Measurements from ENCODE around the gene DUXB. TPM values are rescaled to one million over a fixed set of nuclear protein-coding genes. Genes with fewer than 3 reads are reported as not detected.

The DUXB gene
- total RNA-seq, 1 donor from 2014 or later, result not detected

GRCh38 chr16:75676909-75677308 is 24.4 kb downstream of the DUXB start, which contains the start of gene CPHXL2:
Gene CPHXL2, minus strand, starts transcription at chr16:75677009. Its CDS starts 10 bp downstream, at chr16:75676999.
- H3K27ac Mint-ChIP-seq (ENCODE audit: unreplicated experiment), result no peak within 1 kb of the TSS
- no peak for TF ChIP-seq CTCF (IDR thresholded peaks at IDR 0.05)
- H3K9me3 Mint-ChIP-seq (ENCODE audit: low read depth), result no peaks in the 10 kb centered on the region
- H3K36me3 Mint-ChIP-seq (ENCODE audit: low read depth), result no peaks in the 10 kb centered on the region
- H3K4me3 Mint-ChIP-seq (ENCODE audit: unreplicated experiment), result no peak within 1 kb of the TSS
- no peaks in the 10 kb centered on the region for H3K27me3 Mint-ChIP-seq (ENCODE audit: low read depth)
- H3K4me1 Mint-ChIP-seq (ENCODE audit: low read depth), result no peaks in the 10 kb centered on the region
- DNase-seq (ENCODE audit: low spot score), result no peak

GRCh38 chr16:75667503-75667902 is 33.8 kb downstream of the DUXB start:
- H3K36me3 Mint-ChIP-seq (ENCODE audit: low read depth), result no peaks in the 10 kb centered on the region
- no peak for TF ChIP-seq CTCF (IDR thresholded peaks at IDR 0.05)
- H3K9me3 Mint-ChIP-seq (ENCODE audit: low read depth), result no peaks in the 10 kb centered on the region
- no peak overlapping the region for H3K4me3 Mint-ChIP-seq (ENCODE audit: unreplicated experiment)
- no peak for DNase-seq (ENCODE audit: low spot score)
- no peaks in the 10 kb centered on the region for H3K27me3 Mint-ChIP-seq (ENCODE audit: low read depth)
- no peak overlapping the region for H3K27ac Mint-ChIP-seq (ENCODE audit: unreplicated experiment)
- H3K4me1 Mint-ChIP-seq (ENCODE audit: low read depth), result no peaks in the 10 kb centered on the region

GRCh38 chr16:75660726-75661302 is 40.4 kb downstream of the DUXB start:
- no peak for DNase-seq (ENCODE audit: low spot score)
- Mint-ChIP-seq H3K4me1 (ENCODE audit: low read depth) (no peaks in the 10 kb centered on the region), H3K27ac (ENCODE audit: unreplicated experiment) (no peak overlapping the region), H3K4me3 (ENCODE audit: unreplicated experiment) (no peak overlapping the region), H3K9me3 (ENCODE audit: low read depth) (no peaks in the 10 kb centered on the region), H3K36me3 (ENCODE audit: low read depth) (peaks cover 22% of the 10 kb centered on the region), H3K27me3 (ENCODE audit: low read depth) (no peaks in the 10 kb centered on the region)
- no peak for TF ChIP-seq CTCF (IDR thresholded peaks at IDR 0.05)

GRCh38 chr16:75660321-75660720 is 40.9 kb downstream of the DUXB start:
- no peak overlapping the region for H3K27ac Mint-ChIP-seq (ENCODE audit: unreplicated experiment)
- DNase-seq (ENCODE audit: low spot score), result no peak
- TF ChIP-seq CTCF (IDR thresholded peaks at IDR 0.05), result no peak
- peaks cover 22% of the 10 kb centered on the region for H3K36me3 Mint-ChIP-seq (ENCODE audit: low read depth)
- H3K9me3 Mint-ChIP-seq (ENCODE audit: low read depth), result no peaks in the 10 kb centered on the region
- no peaks in the 10 kb centered on the region for H3K4me1 Mint-ChIP-seq (ENCODE audit: low read depth)
- H3K4me3 Mint-ChIP-seq (ENCODE audit: unreplicated experiment), result no peak overlapping the region
- H3K27me3 Mint-ChIP-seq (ENCODE audit: low read depth), result no peaks in the 10 kb centered on the region

GRCh38 chr16:75658175-75658574 is 43.1 kb downstream of the DUXB start:
- Mint-ChIP-seq H3K9me3 (ENCODE audit: low read depth) (no peaks in the 10 kb centered on the region), H3K27ac (ENCODE audit: unreplicated experiment) (no peak overlapping the region), H3K36me3 (ENCODE audit: low read depth) (peaks cover 30% of the 10 kb centered on the region), H3K4me3 (ENCODE audit: unreplicated experiment) (no peak overlapping the region), H3K4me1 (ENCODE audit: low read depth) (peaks cover 13% of the 10 kb centered on the region), H3K27me3 (ENCODE audit: low read depth) (no peaks in the 10 kb centered on the region)
- DNase-seq (ENCODE audit: low spot score), result no peak
- no peak for TF ChIP-seq CTCF (IDR thresholded peaks at IDR 0.05)
